GM23338 (cell line): ENCODE data around the gene POLE. TPM values are rescaled to one million over a fixed set of nuclear protein-coding genes. Genes with fewer than 3 reads are reported as not detected.

Experiments
- ATAC-seq: fragments of 200-7000 bp; cut with Tn5 transposase; 3 replicates; pipeline ENCODE4 v1.9.1; 2020
- DNase-seq: peaks from one replicate; pipeline ENCODE4 v3.0.0-alpha.2; 2015; ENCODE audit warnings: low spot score
- H2AFZ ChIP-seq: fragments of 200-600 bp; sonication (generic); 2 replicates; pipeline ENCODE4 v1.8.0; 2016; ENCODE audit warnings: antibody characterized with exemption, mild to moderate bottlenecking, moderate library complexity
- H3F3A ChIP-seq: fragments of 200-600 bp; sonication (generic); replicated peaks from 2 replicates; pipeline ENCODE4 v1.8.0; 2017; ENCODE audit warnings: antibody characterized with exemption, mixed run types, low read depth
- H3K27ac ChIP-seq: fragments of 200-600 bp; sonication (generic); 2 replicates; pipeline ENCODE4 v1.6.1; 2016; ENCODE audit warnings: low read depth
- H3K27me3 ChIP-seq: fragments of 200-600 bp; sonication (generic); 2 replicates; pipeline ENCODE4 v1.8.0; 2016; ENCODE audit warnings: mild to moderate bottlenecking, mixed run types, moderate library complexity; ENCODE audit not compliant: insufficient read depth
- H3K36me3 ChIP-seq: fragments of 200-600 bp; sonication (generic); 2 replicates; pipeline ENCODE4 v1.8.0; 2016; ENCODE audit warnings: mild to moderate bottlenecking; ENCODE audit not compliant: insufficient read depth
- H3K4me1 ChIP-seq: fragments of 200-600 bp; sonication (generic); 2 replicates; pipeline ENCODE4 v1.8.0; 2016; ENCODE audit warnings: mild to moderate bottlenecking, moderate library complexity; ENCODE audit not compliant: insufficient read depth
- H3K4me2 ChIP-seq: fragments of 200-600 bp; sonication (generic); 2 replicates; pipeline ENCODE4 v1.7.1; 2017; ENCODE audit warnings: mixed run types
- H3K4me3 ChIP-seq: fragments of 200-600 bp; sonication (generic); 2 replicates; pipeline ENCODE4 v1.6.1; 2016; ENCODE audit warnings: mixed run types
- H3K79me2 ChIP-seq: fragments of 200-600 bp; sonication (generic); replicated peaks from 2 replicates; pipeline ENCODE4 v1.8.0; 2017; ENCODE audit warnings: mild to moderate bottlenecking; ENCODE audit not compliant: insufficient read depth
- H3K9me2 ChIP-seq: fragments of 200-600 bp; sonication (generic); 2 replicates; pipeline ENCODE4 v1.8.0; 2017; ENCODE audit not compliant: insufficient read depth
- H4K20me1 ChIP-seq: fragments of 200-600 bp; sonication (generic); replicated peaks from 2 replicates; pipeline ENCODE4 v1.8.0; 2017; ENCODE audit warnings: mild to moderate bottlenecking; ENCODE audit not compliant: insufficient read depth
- H3K27ac Mint-ChIP-seq: 2 replicates; pipeline ENCODE4 v1.8.0; 2020; ENCODE audit warnings: inconsistent platforms, mild to moderate bottlenecking, moderate library complexity, mixed read lengths
- H3K27me3 Mint-ChIP-seq: 3 replicates; pipeline ENCODE4 v1.8.0; 2022; ENCODE audit warnings: low read depth, mild to moderate bottlenecking, moderate library complexity, mixed read lengths, inconsistent platforms; ENCODE audit not compliant: insufficient read depth, poor library complexity
- H3K36me3 Mint-ChIP-seq: 3 replicates; pipeline ENCODE4 v1.8.0; 2021; ENCODE audit warnings: low read depth, mild to moderate bottlenecking, inconsistent platforms, moderate library complexity, mixed read lengths
- H3K4me1 Mint-ChIP-seq: 3 replicates; pipeline ENCODE4 v1.8.0; 2020; ENCODE audit warnings: mild to moderate bottlenecking, inconsistent platforms, mixed read lengths
- H3K4me3 Mint-ChIP-seq: 3 replicates; pipeline ENCODE4 v1.8.0; 2021; ENCODE audit warnings: moderate library complexity, mild to moderate bottlenecking, inconsistent platforms, mixed read lengths
- H3K9me3 Mint-ChIP-seq: 3 replicates; pipeline ENCODE4 v1.8.0; 2020; ENCODE audit warnings: moderate library complexity, mild to moderate bottlenecking, inconsistent platforms, mixed read lengths
- CREB1 ChIP-seq: fragments of 250-450 bp; sonication (Bioruptor Pico); IDR thresholded peaks from 2 replicates; pipeline ENCODE4 v1.5.0; 2020; ENCODE audit warnings: low read depth, mild to moderate bottlenecking, moderate library complexity
- EZH2phosphoT487 ChIP-seq: fragments of 200-600 bp; sonication (generic); IDR thresholded peaks from one replicate; pipeline ENCODE4 v1.8.1; 2018; ENCODE audit warnings: antibody characterized with exemption; ENCODE audit not compliant: unreplicated experiment
- JUNB ChIP-seq: IDR thresholded peaks from one replicate; pipeline ENCODE4 v1.6.1; 2016; ENCODE audit warnings: antibody characterized with exemption; ENCODE audit not compliant: unreplicated experiment
- NANOG ChIP-seq: IDR thresholded peaks from 2 replicates; pipeline ENCODE4 v1.6.1; 2016; ENCODE audit warnings: antibody characterized with exemption, borderline replicate concordance
- ZNF114 ChIP-seq: fragments of 250-450 bp; sonication (Bioruptor Pico); IDR thresholded peaks from 2 replicates; pipeline ENCODE4 v1.5.0; 2020; ENCODE audit warnings: mild to moderate bottlenecking, moderate library complexity
- ZNF331 ChIP-seq: fragments of 250-450 bp; sonication (Bioruptor Pico); IDR thresholded peaks from 2 replicates; pipeline ENCODE4 v1.5.0; 2020; ENCODE audit warnings: low read depth, mild to moderate bottlenecking, moderate library complexity
- polyA plus RNA-seq: library from polyadenylated mRNA; unstranded; fragments of >200 nt; fragmentation: Nextera tagmentation; extraction: Ambion mirVana; gene quantifications from 2 replicates; pipeline ENCODE4 v1.2.1, GENCODE V29; 2016
- total RNA-seq: library from RNA; depleted of rRNA; stranded (reverse); fragments of >200 nt; shearing (Covaris generic); gene quantifications from 2 replicates; pipeline ENCODE4 v1.2.3, GENCODE V29; 2014
- TF ChIP-seq, protein P1 (sequence below): IDR thresholded peaks from one replicate; pipeline ENCODE4 v1.6.1; 2018; ENCODE audit warnings: antibody characterized with exemption; ENCODE audit not compliant: unreplicated experiment
- TF ChIP-seq, protein P2 (sequence below): fragments of 250-450 bp; sonication (Bioruptor Pico); IDR thresholded peaks from 2 replicates; pipeline ENCODE4 v1.5.0; 2020; ENCODE audit warnings: mild to moderate bottlenecking, moderate library complexity
- TF ChIP-seq, protein P3 (sequence below): IDR thresholded peaks from 2 replicates; pipeline ENCODE4 v1.6.1; 2016; ENCODE audit warnings: antibody characterized with exemption

The POLE gene
- total and polyA plus RNA-seq, 2 experiments from 2014 or later: 33.6 to 125 TPM

DNA sequence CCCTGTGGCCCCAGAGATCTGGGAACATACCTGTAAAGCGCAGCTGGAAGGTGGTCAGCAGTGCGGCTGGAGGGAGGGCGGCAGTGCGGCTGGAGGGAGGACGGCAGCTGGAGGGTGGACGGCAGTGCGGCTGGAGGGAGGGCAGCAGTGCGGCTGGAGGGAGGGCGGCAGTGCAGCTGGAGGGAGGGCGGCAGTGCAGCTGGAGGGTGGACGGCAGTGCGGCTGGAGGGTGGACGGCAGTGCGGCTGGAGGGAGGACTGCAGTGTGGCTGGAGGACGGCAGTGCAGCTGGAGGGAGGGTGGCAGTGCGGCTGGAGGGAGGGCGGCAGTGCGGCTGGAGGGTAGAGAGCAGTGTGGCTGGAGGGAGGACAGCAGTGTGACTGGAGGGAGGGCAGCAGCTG lies 100.2 kb downstream of the POLE start:
- no peaks in the 10 kb centered on the region for H3K79me2 ChIP-seq
- H3K36me3 ChIP-seq: no peaks in the 10 kb centered on the region
- no peak for DNase-seq
- no peak overlapping the region for H3K4me3 ChIP-seq
- no peaks in the 10 kb centered on the region for H3F3A ChIP-seq
- no peak for TF ChIP-seq EZH2phosphoT487
- TF ChIP-seq CREB1 (CRISPR knock-in tag): no peak
- no peak for TF ChIP-seq ZNF114 (CRISPR knock-in tag)
- peaks cover 6% of the 10 kb centered on the region; the same call in 1 of the 2 replicates for H4K20me1 ChIP-seq
- Mint-ChIP-seq H3K4me1 (peaks cover 5% of the 10 kb centered on the region), H3K9me3 (peaks cover 3% of the 10 kb centered on the region; the same call in 1 of the 3 replicates), H3K36me3 (no peaks in the 10 kb centered on the region; the same call in 2 of the 3 replicates), H3K27me3 (peaks cover 76% of the 10 kb centered on the region), H3K27ac (no peak overlapping the region), H3K4me3 (no peak overlapping the region)
- ATAC-seq: no peak
- no peak overlapping the region for H3K4me2 ChIP-seq
- no peaks in the 10 kb centered on the region for H3K9me2 ChIP-seq
- peaks cover 77% of the 10 kb centered on the region for H3K27me3 ChIP-seq
- H3K4me1 ChIP-seq: peaks cover 7% of the 10 kb centered on the region
- H3K27ac ChIP-seq: no peak overlapping the region
- no peak overlapping the region for H2AFZ ChIP-seq

DNA sequence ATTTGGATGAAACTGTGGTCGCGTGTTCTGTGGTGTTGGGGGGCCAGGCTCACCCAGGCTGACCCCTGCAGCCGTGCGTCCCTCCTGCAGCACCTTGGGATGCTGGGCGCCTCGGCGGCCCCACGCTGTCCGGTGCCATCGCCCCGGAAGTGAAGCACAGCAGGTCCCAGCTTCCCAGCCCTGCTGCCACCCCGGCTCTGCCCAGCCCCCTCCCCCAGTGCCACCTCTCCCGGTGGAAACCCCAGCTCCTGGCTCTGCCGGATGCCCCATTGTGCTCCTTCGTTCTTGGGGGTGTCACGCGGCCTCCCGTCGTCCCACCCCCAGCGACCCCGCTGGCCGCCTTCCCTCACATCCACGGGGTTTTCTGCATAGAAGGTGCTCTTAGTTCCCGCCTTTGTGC lies 102.0 kb downstream of the POLE start:
- TF ChIP-seq JUNB (no peak), ZNF331 (CRISPR knock-in tag) (no peak), NANOG (no peak)
- TF ChIP-seq, protein P1, sequence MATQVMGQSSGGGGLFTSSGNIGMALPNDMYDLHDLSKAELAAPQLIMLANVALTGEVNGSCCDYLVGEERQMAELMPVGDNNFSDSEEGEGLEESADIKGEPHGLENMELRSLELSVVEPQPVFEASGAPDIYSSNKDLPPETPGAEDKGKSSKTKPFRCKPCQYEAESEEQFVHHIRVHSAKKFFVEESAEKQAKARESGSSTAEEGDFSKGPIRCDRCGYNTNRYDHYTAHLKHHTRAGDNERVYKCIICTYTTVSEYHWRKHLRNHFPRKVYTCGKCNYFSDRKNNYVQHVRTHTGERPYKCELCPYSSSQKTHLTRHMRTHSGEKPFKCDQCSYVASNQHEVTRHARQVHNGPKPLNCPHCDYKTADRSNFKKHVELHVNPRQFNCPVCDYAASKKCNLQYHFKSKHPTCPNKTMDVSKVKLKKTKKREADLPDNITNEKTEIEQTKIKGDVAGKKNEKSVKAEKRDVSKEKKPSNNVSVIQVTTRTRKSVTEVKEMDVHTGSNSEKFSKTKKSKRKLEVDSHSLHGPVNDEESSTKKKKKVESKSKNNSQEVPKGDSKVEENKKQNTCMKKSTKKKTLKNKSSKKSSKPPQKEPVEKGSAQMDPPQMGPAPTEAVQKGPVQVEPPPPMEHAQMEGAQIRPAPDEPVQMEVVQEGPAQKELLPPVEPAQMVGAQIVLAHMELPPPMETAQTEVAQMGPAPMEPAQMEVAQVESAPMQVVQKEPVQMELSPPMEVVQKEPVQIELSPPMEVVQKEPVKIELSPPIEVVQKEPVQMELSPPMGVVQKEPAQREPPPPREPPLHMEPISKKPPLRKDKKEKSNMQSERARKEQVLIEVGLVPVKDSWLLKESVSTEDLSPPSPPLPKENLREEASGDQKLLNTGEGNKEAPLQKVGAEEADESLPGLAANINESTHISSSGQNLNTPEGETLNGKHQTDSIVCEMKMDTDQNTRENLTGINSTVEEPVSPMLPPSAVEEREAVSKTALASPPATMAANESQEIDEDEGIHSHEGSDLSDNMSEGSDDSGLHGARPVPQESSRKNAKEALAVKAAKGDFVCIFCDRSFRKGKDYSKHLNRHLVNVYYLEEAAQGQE: no peak
- TF ChIP-seq, protein P2, sequence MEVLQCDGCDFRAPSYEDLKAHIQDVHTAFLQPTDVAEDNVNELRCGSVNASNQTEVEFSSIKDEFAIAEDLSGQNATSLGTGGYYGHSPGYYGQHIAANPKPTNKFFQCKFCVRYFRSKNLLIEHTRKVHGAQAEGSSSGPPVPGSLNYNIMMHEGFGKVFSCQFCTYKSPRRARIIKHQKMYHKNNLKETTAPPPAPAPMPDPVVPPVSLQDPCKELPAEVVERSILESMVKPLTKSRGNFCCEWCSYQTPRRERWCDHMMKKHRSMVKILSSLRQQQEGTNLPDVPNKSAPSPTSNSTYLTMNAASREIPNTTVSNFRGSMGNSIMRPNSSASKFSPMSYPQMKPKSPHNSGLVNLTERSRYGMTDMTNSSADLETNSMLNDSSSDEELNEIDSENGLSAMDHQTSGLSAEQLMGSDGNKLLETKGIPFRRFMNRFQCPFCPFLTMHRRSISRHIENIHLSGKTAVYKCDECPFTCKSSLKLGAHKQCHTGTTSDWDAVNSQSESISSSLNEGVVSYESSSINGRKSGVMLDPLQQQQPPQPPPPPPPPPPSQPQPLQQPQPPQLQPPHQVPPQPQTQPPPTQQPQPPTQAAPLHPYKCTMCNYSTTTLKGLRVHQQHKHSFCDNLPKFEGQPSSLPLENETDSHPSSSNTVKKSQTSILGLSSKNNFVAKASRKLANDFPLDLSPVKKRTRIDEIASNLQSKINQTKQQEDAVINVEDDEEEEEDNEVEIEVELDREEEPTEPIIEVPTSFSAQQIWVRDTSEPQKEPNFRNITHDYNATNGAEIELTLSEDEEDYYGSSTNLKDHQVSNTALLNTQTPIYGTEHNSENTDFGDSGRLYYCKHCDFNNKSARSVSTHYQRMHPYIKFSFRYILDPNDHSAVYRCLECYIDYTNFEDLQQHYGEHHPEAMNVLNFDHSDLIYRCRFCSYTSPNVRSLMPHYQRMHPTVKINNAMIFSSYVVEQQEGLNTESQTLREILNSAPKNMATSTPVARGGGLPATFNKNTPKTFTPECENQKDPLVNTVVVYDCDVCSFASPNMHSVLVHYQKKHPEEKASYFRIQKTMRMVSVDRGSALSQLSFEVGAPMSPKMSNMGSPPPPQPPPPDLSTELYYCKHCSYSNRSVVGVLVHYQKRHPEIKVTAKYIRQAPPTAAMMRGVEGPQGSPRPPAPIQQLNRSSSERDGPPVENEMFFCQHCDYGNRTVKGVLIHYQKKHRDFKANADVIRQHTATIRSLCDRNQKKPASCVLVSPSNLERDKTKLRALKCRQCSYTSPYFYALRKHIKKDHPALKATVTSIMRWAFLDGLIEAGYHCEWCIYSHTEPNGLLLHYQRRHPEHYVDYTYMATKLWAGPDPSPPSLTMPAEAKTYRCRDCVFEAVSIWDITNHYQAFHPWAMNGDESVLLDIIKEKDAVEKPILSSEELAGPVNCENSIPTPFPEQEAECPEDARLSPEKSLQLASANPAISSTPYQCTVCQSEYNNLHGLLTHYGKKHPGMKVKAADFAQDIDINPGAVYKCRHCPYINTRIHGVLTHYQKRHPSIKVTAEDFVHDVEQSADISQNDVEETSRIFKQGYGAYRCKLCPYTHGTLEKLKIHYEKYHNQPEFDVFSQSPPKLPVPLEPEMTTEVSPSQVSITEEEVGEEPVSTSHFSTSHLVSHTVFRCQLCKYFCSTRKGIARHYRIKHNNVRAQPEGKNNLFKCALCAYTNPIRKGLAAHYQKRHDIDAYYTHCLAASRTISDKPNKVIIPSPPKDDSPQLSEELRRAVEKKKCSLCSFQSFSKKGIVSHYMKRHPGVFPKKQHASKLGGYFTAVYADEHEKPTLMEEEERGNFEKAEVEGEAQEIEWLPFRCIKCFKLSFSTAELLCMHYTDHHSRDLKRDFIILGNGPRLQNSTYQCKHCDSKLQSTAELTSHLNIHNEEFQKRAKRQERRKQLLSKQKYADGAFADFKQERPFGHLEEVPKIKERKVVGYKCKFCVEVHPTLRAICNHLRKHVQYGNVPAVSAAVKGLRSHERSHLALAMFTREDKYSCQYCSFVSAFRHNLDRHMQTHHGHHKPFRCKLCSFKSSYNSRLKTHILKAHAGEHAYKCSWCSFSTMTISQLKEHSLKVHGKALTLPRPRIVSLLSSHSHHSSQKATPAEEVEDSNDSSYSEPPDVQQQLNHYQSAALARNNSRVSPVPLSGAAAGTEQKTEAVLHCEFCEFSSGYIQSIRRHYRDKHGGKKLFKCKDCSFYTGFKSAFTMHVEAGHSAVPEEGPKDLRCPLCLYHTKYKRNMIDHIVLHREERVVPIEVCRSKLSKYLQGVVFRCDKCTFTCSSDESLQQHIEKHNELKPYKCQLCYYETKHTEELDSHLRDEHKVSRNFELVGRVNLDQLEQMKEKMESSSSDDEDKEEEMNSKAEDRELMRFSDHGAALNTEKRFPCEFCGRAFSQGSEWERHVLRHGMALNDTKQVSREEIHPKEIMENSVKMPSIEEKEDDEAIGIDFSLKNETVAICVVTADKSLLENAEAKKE (CRISPR knock-in tag): no peak
- TF ChIP-seq, protein P3, sequence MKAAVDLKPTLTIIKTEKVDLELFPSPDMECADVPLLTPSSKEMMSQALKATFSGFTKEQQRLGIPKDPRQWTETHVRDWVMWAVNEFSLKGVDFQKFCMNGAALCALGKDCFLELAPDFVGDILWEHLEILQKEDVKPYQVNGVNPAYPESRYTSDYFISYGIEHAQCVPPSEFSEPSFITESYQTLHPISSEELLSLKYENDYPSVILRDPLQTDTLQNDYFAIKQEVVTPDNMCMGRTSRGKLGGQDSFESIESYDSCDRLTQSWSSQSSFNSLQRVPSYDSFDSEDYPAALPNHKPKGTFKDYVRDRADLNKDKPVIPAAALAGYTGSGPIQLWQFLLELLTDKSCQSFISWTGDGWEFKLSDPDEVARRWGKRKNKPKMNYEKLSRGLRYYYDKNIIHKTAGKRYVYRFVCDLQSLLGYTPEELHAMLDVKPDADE: no peak
- Histone ChIP-seq H3K27me3 (peaks cover 60% of the 10 kb centered on the region), H4K20me1 (peaks cover 6% of the 10 kb centered on the region; the same call in 1 of the 2 replicates)

More for the DNA sequence above, 102.0 kb downstream of the POLE start:
- Mint-ChIP-seq H3K27ac (no peak overlapping the region), H3K4me3 (no peak overlapping the region), H3K9me3 (peaks cover 3% of the 10 kb centered on the region; the same call in 1 of the 3 replicates), H3K27me3 (peaks cover 67% of the 10 kb centered on the region), H3K36me3 (peaks cover 3% of the 10 kb centered on the region; the same call in 2 of the 3 replicates), H3K4me1 (peaks cover 5% of the 10 kb centered on the region)
- Histone ChIP-seq H3K36me3 (no peaks in the 10 kb centered on the region), H3K27ac (no peak overlapping the region), H3K4me2 (no peak overlapping the region), H3K9me2 (no peaks in the 10 kb centered on the region), H3K4me3 (no peak overlapping the region), H2AFZ (no peak overlapping the region), H3K4me1 (peaks cover 7% of the 10 kb centered on the region), H3F3A (0 out of 2 replicates have a peak, but pooled peaks cover 10% of the 10 kb centered on the region), H3K79me2 (no peaks in the 10 kb centered on the region)
- ATAC-seq (no peak), DNase-seq (no peak)
